ENCODE measurements around the gene LAMA2.
"Not testable (repeated sequence)": the region's sequence is repeated elsewhere in the genome, so short reads cannot be mapped to it uniquely, and the experiment has no call there.

LAMA2 gene

DNA sequence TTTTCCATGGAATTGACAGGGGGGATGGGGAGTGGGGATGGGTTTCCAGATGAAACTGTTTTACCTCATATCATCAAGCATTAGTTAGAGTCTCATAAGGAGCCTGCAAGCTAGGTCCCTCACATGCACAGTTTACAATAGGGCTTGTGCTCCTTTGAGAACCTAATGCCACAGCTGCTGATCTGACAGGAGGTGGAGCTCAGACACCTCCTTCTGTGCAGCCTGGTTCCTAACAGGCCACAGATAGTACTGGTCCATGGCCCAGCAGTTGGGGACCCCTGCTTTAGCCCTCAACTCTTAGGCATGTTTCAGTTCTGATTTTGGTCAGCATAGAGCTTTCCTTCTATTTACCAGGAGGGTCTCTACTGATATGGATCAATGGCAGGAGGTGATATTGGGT is 251.6 kb downstream of the LAMA2 start:
- DNase-seq, result no peak

DNA sequence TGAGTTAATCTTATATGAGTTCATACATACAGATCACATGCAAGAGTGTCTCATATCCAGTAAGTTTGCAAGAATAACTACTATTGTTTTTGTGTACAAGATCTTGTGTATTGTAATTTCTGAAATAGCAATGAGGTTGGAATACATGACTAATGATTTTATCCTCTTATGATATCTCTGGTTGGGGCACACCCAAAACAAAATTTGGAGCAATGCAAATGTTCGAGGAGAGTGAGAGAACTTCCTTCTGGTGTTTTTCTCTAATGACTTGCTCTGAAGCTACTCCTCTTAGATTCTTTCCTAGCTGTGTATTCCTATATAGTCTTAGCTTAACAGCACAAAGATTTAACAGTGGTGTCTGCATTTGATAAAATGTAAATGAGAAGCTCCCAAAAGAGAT is 252.5 kb downstream of the LAMA2 start:
- no peak for DNase-seq

DNA sequence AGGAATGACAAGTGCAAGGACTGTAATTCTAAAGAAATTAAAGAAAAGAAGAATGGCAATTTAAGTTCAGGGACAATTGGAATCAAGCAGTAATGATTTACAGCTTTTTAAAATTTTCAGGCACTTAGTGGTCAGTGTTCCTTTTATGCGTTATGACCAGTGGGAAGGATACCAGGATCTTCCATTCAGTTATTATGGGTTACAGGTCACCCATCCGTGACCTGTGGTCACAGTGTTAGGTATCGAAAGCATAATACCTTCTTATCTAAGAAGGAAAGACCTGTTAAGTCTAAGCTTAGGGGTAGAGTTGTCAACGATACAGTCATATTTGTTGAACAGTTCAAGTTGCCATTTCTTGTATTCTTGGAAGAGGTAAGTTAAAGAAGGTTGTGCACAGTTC is 253.8 kb downstream of the LAMA2 start:
- DNase-seq, result no peak

DNA sequence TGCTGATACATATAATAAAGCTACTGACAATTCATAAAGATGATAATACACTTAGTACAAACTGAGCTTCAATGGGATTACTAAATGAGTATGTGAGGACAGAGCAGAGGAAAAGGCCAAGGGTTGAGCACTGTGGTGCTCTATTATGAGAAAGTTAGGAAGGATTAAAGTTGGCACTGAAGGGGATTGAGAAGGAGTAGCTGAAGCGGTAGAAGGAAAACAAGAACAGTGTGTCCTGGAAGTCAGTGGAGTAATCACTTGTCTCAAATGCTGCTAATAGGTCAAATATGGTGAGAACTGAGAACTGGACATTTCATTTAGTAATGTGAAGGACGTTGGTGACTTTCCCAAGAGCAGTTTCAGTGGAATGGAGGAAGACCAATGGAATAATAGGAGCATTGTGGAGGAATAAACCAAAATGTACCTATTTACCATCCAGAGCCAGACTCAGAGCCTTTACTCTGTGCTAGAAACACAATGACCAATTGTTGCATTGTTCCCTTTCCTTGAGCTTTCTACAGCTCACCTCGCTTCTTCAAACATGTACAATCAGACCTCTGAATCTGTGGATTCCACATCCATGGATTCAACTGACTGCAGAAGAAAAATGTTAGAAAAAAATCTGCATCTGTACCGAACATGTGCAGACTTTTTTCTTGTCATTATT is 255.9 kb downstream of the LAMA2 start:
- DNase-seq, result no peak

DNA sequence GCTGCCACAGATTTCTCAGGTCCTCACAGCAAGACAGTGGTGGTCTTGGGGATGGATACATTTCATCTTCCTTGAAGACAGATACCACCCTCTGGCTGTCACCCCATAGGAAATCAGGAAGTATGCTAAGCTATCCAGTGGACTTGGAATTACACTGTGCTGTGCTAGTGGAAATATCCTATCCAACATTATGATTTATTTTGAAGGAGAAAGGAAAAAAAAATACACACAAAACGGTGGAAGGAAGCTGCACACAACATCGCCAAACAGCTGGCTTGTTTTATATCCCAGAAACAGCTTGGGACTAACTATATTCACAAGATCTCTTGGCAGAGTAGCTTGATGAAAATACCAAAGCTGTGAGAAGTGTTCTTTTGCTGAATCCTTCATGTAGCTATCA is 257.6 kb downstream of the LAMA2 start:
- DNase-seq, result no peak

DNA sequence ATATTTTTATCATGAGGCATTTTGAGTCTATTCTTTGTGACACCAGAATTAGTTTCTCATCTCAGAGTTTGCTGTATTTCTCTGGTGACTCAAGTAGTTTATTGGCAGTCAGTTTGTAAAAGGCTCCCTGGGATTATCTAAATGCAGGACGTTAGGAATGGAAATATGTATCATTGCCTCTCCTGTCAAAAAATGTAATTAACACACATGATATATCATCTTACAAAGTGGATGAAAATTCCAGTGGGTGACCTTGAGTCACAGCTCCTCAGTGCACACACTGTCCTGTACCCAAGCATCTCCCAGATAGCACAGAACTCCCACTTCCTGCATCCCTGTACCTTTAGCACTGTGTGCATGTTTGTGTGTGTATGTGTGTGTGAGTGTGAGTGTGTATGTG is 258.6 kb downstream of the LAMA2 start:
- DNase-seq, result no peak

DNA sequence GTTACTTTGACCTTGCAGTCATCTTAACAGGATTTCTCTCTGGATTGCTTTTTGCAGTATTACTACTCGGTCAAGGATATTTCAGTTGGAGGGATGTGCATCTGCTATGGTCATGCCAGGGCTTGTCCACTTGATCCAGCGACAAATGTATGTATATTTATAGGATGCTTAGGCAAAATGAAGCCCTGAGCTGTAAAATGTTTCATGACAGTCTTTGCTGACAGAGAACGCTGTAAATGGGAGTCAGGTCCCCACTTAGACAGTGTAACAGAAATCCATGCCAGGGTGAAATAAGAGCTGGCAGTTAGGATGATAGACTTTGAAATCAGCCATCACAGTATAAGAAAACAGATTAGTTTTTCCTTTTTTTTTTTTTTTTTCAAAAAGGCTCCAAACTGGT is 264.0 kb downstream of the LAMA2 start:
- no peak for DNase-seq

DNA sequence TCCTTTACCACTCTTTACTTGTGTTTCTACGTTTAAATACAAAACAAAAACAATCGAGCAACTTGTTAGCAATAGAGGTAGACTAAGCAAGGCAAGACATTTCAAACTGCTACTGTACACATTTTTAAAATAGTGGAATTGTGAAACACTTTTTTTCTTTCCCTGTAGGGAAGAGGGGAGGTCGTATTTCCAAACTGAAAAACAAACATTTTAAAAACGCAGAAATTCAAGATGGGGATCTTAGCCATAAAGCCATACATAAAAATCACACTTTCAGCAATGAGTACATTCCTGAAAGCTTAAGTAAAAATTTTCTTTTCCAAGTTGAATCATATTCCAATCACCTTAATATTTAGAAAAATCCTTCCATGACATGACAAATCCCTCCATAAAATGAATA is 267.6 kb downstream of the LAMA2 start:
- no peak for DNase-seq

DNA sequence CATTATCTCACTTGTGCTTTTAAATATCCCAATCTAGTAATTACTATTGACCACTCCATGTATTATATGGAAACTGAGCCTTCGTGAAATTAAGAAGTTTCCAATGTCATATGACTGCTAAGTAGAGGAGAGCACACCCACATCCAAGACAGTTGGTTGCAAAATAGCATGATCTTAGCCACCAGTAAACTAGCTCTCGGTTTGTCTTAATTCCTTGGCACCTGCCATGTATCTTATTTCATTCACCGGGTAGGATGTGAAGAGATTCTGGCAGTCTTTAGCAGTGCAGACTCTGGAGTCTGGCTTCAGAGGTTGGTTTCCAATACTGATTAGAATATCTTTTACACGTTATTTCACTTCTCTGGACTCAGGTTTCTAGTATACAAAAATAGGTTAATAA is 270.3 kb downstream of the LAMA2 start:
- no peak for DNase-seq

DNA sequence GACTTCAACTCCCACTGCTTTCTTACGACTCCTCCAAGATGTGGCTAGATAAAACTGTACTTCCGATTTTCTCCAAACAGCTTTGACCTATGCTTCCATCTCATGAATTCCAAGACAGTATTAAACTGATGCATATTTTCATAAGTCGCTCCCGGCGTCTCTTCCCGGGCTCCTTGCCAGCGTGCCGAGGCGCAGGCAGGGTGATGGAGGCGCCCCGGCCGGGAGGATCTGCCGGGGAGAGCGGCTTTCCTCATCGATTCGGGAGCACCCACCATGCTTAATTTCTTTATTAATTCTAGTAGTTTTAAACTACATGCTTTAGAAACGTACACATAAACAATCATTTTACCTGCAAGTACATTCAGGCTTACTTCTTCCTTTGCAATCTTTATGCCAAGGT is 276.3 kb downstream of the LAMA2 start:
- not testable (repeated sequence) for DNase-seq

DNA sequence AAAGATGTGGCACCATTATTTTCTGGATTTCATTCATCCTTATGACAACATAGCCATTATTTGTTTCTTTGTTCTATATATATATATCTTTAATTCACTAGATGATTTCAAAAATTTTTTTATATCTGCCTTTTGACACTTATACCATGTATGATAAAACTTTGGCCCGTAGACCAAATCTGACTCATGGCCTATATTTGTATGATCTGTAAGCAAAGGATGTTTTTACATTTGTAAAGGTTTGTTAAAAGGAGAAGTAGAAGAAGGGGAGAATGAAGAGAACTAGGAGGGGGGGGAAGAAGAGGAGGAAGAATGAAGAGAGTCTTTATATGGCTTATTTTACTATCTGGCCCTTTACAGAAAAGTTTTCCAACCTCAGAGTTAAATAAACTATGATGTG is 279.7 kb downstream of the LAMA2 start:
- DNase-seq, result no peak

DNA sequence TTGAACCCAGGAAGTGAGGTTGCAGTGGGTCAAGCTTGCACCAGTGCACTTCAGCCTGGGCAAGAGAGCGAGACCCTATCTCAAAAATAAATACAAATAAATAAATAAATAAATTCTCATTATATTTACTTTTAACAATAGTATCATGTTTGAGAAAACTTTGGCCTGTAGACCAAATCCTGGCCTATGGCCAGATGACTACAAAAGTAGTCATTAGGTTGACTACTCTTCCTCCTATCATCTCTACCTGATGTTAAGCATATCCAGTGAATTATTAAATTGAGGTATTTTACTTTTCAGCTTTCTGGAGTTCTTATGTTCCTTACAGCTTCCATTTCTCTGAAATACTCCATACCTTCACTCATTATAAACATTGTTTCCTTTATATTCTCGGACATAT is 280.6 kb downstream of the LAMA2 start:
- no peak for DNase-seq

DNA sequence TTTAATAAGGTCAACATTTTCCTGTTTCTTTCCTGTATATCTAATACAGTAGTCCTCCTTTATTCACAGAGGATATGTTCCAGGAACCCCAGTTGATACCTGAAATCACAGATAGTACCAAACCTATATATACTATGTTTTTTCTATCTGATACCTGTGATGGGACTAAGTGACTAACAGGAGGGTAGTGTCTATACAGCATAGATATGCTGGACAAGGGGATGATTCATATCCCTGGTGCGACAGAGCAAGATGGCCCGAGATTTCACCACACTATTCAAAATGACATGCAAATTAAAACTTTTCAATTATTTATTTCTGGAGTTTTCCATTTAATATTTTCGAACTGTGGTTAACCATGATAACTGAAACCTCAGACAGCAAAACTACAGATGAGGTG is 281.1 kb downstream of the LAMA2 start:
- no peak for DNase-seq

DNA sequence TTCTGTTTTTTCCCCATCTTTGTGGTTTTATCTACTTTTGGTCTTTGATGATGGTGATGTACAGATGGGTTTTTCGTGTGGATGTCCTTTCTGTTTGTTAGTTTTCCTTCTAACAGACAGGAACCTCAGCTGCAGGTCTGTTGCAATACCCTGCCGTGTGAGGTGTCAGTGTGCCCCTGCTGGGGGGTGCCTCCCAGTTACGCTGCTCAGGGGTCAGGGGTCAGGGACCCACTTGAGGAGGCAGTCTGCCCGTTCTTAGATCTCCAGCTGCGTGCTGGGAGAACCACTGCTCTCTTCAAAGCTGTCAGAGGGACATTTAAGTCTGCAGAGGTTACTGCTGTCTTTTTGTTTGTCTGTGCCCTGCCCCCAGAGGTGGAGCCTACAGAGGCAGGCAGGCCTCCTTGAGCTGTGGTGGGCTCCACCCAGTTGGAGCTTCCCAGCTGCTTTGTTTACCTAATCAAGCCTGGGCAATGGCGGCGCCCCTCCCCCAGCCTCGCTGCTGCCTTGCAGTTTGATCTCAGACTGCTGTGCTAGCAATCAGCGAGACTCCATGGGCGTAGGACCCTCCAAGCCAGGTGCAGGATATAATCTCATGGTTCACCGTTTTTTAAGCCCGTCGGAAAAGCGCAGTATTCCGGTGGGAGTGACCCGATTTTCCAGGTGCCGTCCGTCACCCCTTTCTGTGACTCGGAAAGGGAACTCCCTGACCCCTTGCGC is 289.5 kb downstream of the LAMA2 start:
- DNase-seq, result not testable (repeated sequence)

DNA sequence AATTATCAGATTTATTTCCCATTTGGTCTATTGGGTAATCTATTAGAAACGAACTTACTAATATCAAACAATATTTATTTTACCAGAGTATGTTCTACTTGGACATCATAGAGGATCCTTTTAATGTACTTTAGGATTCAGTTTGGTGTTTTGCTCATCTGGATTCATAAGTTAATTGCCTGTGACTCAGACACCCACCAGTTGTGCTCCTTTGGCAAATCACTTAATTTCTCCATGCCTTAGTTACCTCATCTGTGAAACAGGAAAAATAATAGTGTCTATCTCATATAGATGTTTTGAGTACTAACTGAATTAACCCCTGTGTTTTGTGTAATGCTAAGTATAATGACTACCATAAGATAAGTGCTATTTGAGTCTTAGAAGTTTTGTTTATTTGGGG is 292.1 kb downstream of the LAMA2 start:
- no peak for DNase-seq

DNA sequence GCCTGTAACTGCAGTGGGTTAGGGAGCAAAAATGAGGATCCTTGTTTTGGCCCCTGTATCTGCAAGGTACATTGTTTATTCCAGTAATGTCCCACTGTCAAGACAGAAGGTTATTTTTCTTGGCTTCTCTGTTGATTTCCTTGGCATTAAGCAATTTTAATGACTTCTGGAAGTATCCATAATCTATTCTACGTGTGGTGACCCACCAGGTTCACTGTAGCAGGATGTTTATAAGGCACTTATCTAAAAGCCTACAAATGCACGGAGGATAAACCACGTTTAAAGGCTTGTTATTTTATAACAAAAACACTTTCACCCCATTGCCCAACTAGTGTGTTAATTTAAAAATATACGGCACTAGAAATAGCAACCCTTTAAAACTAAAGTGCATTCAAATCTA is 294.9 kb downstream of the LAMA2 start:
- DNase-seq, result no peak

DNA sequence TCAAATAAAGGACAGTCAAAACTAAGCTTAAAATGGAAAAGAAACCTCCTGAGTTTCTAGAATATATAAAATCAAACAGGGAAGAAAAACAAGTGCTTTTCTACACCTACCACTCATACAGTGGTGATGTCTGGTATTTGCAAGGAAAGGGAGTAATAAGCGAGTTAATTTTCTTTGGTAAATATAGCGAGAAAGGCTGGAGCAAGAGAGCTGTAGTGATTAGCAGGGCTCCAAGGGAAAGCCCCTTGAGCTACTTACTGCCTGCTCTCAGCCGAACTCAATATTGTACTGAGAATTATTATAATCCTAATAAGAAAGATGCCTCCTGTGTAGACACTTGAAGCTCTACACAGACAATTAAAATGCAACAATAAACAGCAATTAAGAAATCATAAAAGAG is 296.3 kb downstream of the LAMA2 start:
- DNase-seq, result no peak

DNA sequence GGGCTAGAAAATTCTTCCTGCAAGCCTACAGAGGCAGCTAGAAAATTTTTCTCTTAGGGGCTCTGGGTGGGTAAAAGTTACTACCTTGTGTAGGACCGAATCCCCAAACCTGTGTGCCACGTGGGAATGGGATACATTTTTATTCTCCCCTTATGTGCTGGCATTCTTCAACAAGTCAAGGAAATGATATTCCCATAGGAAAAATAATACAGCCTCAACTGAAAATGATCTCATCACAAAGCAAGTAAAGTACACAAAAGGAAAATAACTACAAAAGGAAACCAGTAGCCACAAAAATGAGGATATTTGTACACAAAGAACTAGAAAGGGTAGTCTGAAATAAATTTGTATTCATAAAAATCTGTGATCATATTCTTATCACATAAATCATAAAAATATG is 298.1 kb downstream of the LAMA2 start:
- no peak for DNase-seq

DNA sequence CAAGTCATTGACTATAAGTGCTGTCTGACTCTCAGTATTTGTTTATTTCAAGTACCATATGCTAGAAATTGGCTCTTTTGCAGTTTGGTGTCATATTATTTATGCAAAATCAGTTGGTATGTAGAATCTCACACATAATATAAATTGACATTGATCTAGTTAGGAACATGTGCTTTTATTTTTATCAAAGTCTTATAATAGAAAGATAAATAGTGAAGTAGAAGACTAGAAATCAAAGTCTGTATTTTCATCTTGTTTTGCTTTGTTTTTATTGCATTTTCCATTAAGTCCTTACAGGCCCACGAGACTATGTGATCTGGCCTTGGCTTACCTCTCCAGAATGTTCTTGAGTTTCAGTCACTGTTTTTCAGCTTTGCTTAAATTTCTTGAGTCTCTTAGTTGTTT is 300.3 kb downstream of the LAMA2 start:
- no peak for DNase-seq

DNA sequence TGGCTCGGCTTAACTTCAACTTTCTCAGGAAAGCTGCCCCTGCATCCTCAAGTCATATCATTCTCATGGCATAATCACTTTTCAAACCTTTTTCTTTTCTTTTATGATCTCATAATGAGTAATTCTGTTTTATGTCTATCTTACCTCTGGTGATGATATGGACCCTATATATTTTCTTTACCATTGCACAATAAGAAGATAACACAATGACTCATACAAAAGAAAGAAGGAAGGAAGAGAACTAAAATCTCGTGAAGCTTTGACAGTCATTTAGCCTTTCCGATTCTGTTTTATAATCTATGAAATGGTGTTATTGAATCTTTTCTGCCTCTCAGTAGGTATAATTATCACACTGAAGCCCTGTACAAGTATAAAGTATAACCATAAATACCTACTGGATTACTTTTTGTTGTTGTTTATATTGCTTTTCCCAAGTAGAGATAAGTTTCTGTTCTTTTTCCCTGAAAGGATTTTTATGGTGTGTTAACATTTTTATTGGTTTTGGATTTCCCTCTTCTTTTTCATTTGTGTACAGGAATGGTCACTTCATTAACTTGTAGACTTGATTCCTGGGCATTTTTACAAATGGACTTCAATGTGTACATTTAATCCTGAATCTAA is 300.9 kb downstream of the LAMA2 start:
- no peak for DNase-seq

DNA sequence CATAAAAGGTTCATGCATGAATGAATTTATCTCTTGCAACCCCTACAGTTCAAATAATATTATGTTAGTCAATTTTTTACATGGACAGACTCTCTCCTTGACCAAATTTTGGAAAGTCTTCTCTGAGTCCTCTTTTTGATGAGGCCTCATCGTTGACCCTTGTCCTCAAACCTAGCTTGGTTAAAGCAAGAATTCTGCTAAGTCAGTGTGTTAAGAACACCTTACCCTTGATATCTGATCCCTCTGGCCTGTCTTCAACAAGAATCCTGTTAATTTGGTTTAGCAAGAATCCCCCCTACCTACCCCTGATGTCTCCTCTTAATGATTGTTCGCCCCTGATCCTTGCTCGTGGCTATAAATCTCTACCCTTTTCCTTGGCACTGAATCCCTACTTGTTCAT is 301.4 kb downstream of the LAMA2 start:
- DNase-seq, result no peak

DNA sequence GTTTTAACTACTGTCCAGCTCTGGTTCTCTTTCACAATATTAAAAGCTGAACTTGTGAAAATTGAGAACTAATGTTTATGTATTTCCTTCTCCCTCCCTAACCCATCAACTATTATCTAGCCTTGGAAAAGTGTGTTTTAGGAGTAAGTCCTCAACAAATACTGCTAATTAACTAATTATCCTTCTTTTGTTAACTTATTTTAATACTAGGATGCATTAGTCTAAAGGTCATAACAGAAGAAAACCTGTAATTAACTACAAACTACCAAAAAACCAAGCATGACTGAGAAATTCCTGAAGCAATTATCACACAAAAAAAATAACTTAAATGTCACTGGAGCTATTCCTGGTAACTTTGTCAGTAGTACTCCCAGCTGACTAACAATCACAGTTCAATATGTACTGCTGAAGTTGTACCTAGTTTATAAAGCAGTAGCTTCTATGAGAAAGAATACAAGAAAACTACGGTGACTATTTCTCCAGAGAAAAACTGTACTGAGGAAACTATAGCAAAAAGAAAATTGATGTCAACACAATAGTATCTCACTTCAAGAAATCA is 301.9 kb downstream of the LAMA2 start:
- DNase-seq, result no peak

DNA sequence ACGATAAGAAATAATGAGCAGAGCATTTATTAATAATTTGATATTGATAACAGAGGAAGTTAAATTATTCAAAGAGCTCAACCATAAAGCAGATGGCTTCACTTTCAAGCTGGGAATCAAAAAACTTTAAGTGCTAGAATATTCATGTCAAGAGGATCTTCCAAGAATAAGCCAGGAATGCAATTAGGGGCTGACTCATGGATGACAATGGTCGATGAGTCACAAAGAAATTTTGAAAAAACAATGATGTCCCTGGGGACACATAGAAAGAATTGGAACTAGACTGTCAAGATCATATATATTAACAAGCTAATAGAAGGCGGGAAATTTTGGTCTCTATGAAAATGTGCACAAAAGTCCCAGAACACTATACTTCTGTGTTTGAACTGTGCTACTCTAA is 304.1 kb downstream of the LAMA2 start:
- no peak for DNase-seq

DNA sequence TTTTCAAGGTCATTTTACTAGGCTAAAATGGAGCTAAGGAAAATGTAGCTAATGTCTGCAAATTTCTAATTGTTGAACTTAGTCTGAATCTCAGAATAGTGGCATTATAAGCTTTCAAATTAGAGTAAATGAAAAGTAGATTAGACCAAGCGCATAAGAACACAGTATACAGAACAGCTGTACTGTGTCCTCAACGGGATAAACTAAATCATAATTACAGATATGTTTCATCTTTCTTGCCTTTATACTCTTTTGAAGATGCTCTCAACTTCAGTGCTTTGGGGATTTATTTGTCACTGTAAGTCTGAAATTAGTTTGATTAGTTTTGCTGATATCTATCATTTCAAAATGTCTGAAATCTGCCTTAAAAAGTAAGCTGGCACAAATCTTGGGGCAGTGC is 305.4 kb downstream of the LAMA2 start:
- no peak for DNase-seq
